Measurements from ENCODE around the gene IL33. TPM values are rescaled to one million over a fixed set of nuclear protein-coding genes. Genes with fewer than 3 reads are reported as not detected.
A peak's percentile ranks its signal among the peaks of the same experiment; 100 is the strongest.
"Not testable (repeated sequence)": the region's sequence is repeated elsewhere in the genome, so short reads cannot be mapped to it uniquely, and the experiment has no call there.

The IL33 gene, protein sequence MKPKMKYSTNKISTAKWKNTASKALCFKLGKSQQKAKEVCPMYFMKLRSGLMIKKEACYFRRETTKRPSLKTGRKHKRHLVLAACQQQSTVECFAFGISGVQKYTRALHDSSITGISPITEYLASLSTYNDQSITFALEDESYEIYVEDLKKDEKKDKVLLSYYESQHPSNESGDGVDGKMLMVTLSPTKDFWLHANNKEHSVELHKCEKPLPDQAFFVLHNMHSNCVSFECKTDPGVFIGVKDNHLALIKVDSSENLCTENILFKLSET
- 0.51 TPM for polyA plus RNA-seq (2013, experiment 1 of 2; ENCODE audit: insufficient read length)
- 0.71 TPM for polyA plus RNA-seq (2013, experiment 2 of 2; ENCODE audit: insufficient read length)

DNA sequence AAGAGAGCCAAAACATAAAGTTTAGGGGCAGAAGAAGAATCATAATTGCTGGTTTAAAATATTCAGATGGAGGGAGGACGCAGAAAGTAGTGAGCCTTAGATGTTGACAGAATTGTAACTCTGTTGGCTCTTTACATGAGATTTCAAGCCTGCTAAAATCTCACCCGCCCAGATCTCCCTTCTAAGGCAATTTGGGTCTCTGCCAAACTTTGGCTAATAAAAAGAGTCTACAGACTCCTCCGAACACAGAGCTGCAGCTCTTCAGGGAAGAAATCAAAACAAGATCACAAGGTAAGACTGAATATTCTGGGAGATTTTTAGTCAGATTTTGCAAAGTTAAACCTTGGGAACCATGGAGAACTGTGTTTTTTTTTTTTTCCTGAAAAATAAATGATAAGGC, at the start of gene IL33:
Gene IL33, plus strand, starts transcription at position 246 of the 400 bp plus-strand sequence. CDS start 25,888 bp downstream, outside the sequence.
- no peak for DNase-seq

GRCh38 chr9:6171667-6172066, 43.9 kb upstream of the IL33 start:
- no peak for DNase-seq

- no peak for DNase-seq
These were observed 41.7 kb upstream of the IL33 start for GRCh38 chr9:6173914-6174313.

GRCh38 chr9:6182549-6183226, 32.9 kb upstream of the IL33 start:
- DNase-seq, result not testable (repeated sequence)

DNA sequence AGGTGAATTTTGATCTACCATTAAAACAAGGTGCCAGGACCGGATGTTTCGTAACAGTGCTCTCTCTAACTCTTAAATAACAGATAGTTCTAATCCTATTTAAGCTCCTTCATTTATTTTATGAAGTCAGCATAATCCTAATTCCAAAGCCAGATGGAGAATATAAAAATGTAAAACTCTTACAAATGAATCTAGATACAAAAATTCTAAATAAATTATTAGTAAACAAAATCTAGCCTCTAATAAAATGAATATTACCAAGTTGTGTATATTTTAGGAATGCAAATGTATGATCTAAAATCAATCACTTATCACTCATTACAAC, 32.4 kb upstream of the IL33 start:
- no peak for DNase-seq

- no peak for DNase-seq
These were observed 32.0 kb upstream of the IL33 start for GRCh38 chr9:6183627-6184026.

- DNase-seq, result peak; percentile 30
These were observed 30.6 kb upstream of the IL33 start for GRCh38 chr9:6184749-6185645.

DNA sequence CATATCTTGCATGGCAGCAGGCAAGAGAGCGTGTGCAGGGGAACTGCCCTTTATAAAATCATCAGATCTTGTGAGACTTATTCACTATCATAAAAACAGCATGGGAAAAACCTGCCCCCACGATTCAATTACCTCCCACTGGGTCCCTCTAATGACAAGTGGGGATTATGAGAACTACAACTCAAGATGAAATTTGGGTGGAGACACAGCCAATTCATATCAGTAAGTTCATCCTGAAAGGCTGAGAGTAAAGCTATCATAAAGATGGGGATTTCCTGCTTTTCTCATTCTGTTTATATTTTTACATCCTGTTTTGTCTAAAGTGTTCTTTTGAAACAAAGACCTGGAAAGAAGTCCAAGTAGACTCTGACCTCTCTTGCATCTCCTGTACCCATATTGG, 28.9 kb upstream of the IL33 start:
- no peak for DNase-seq

- DNase-seq, result no peak
These were observed 28.3 kb upstream of the IL33 start for GRCh38 chr9:6187272-6187671.

DNA sequence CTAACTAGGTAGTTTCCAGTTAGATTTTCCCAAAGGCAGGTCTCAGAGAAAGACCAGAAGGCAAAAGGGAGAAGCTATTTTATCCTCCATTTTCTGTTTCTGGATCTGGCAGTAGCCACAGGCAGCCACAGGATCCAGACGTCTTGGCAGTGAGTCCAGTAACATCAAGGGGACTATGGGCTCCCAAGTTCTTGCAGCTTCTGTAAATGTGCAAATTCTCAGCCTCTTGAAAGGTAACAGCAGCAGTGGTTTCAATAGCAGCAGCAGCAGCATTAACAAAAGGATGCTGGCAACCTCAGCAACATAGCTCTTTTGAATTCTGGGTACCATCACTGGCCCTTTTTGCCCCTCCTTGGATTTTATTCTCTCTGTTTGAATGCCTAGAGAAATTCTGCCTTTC, 27.1 kb upstream of the IL33 start:
- no peak for DNase-seq

- no peak for DNase-seq
These were observed 26.7 kb upstream of the IL33 start for GRCh38 chr9:6188906-6189305.

GRCh38 chr9:6194934-6195333, 20.7 kb upstream of the IL33 start:
- DNase-seq, result no peak

DNA sequence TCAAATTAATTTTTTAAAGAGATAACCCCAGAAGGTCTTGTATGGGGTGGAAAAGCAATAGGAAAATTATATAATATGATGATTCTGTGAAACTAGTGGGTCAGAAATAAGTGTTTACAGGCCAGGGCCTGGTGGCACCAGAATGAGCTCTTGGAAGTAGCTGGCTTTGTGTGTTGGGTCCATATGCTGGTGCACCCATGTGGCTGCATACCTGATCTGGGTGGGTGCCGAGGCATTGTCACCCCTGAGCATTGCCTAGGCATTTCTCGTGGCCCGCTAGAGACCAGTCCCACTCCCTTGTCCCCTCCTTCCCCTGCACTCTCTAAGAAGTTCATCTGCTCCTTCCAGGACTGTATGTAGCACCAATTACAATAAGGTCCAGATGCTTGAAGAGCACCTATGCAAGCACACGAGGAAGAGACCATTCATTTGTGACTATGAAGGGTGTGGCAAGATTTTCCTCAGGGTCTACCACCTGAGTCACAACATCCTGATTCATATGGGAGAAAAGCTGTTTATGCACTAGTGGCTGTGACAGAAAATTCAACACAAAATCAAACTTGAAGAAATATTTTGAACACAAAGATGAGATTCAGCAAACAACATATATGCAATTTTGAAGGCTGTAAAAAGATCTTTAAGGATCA, 19.8 kb upstream of the IL33 start:
- DNase-seq, result no peak

DNA sequence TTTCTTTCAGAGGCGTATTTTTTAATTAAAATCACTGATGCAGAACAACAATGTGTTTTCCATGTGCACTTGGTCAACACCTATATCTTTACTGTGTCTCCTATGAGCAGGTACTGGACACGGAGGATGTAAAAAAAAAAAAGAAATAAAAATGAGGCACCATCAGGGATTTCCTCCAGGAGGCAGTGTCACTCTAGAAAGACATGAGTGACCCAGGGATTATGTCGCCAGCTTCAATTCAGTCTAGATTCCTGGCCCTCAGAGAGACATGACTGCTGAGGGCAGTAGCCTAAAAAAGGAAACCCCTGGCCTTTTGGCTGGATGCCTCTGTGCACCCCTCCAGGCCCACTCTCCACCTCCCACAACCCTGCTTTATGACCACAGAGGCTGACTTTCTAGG, 18.3 kb upstream of the IL33 start:
- no peak for DNase-seq

DNA sequence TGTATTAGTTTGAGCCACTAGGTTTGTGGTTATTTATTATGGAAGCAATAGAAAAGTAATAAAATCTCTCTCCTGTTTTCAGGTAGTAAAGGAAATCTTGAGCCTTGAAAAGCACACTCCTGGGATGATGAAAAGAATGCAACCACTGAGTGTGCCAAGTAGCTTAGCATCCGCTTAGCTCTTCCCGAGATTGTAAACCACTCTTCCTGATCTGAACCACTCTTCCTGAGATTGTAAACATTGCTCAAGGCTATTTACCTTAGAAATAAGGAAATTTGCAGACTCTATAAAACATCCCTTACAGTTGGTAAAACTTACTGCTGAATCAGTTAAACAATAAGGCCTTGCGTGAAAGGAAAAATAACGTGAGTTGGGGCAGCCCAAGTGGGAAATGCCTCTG, 17.4 kb upstream of the IL33 start:
- no peak for DNase-seq

GRCh38 chr9:6199596-6199995, 16.0 kb upstream of the IL33 start:
- no peak for DNase-seq

GRCh38 chr9:6200761-6201160, 14.8 kb upstream of the IL33 start:
- no peak for DNase-seq

DNA sequence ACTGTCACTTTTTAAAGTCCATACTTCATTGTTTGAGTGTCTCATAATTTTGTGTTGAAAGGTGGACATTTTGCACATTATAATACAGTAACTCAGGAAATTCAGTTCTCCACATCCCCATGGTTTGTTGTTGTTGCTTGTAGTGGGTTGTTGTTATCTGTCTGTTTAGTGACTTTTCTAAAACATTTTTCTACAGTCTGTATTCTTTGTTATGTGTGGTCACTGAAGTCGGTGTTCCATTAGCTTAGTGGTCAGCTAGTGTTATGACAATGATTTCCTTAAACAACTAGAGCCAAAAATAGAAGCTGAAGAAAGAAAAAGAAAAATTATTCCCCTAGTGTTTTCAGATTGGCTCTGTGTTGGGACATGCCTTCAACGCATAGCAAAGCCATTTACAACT, 5.6 kb upstream of the IL33 start:
- no peak for DNase-seq

DNA sequence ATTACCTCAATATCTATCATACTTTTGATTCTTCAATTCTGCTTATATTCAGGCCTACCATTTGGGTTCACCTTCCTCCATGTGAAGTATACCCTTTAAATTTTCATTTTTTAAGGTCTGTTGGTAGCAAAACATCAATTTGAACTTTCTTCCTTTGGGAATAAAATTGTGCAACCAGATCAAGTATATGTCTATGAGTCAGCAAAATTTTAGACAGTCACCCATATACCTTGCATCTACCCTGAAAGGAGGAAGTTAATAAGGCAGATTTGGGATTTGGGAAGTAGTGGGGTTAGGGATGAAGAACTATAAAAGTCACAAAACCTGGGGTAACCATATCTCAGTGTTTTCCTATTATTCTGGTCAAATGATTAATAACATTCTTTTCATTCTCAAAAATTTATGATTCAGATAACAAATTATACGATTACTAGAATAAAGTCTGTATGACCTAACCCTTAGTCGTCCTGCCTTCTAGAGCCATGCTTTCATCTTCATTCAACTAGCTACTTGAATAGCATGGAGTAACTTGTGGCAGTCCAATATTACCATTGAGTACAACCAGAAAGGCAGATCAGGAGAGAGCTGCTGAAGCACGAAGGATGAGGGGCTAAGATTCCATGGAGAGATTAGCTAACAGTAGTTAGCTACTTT, 2.8 kb upstream of the IL33 start:
- DNase-seq, result no peak

- peak; percentile 13 for DNase-seq
These were observed 1.2 kb upstream of the IL33 start for GRCh38 chr9:6214434-6214833.

- DNase-seq, result peak; percentile 8
These were observed 704 bp upstream of the IL33 start for GRCh38 chr9:6214903-6215302.

GRCh38 chr9:6216002-6216401, 395 bp downstream of the IL33 start:
- no peak for DNase-seq
